Activated naive CD4-positive, alpha-beta T cell treated with anti-CD3 and anti-CD28 coated beads, Interleukin-2, amount 50 U/mL, for 72 hours (primary cell): ENCODE measurements around the gene FILIP1L. TPM values are rescaled to one million over a fixed set of nuclear protein-coding genes. Genes with fewer than 3 reads are reported as not detected.

Source experiments
- ATAC-seq, 2 donors: fragments of 150-1000 bp; cut with Tn5 transposase; 2 replicates each; pipeline ENCODE4 v1.10.0; 2021; ENCODE audit warnings: mild to moderate bottlenecking in 2 of 2, moderate library complexity in 2 of 2
- DNase-seq, 2 donors: peaks; one replicate each; pipeline ENCODE4 v3.0.0; 2021 to 2022; ENCODE audit warnings: low spot score in 2 of 2
- H3K27ac Mint-ChIP-seq, 2 donors: one replicate each; pipeline ENCODE4 v1.8.0; 2022; ENCODE audit warnings: mild to moderate bottlenecking in 2 of 2, mixed read lengths in 2 of 2
- H3K36me3 Mint-ChIP-seq, 2 donors: one replicate each; pipeline ENCODE4 v1.8.0; 2022; ENCODE audit warnings: mixed read lengths in 2 of 2
- H3K9me3 Mint-ChIP-seq, 2 donors: one replicate each; pipeline ENCODE4 v1.8.0; 2022; ENCODE audit warnings: mixed read lengths in 2 of 2
- total RNA-seq, 2 donors: library from RNA; stranded (reverse); gene quantifications; one replicate each; pipeline ENCODE4 v1.2.3, GENCODE V29; 2022

FILIP1L gene
- total RNA-seq, 2 donors from 2014 or later = 0.08 to 0.09 TPM

GRCh38 chr3:100023150-100023549 lies 91.2 kb downstream of the FILIP1L start:
- H3K36me3 Mint-ChIP-seq = no peaks in the 10 kb centered on the region
- no peak for ATAC-seq
- no peaks in the 10 kb centered on the region for H3K9me3 Mint-ChIP-seq
- no peak overlapping the region for H3K27ac Mint-ChIP-seq
- no peak for DNase-seq

GRCh38 chr3:100022506-100022905 lies 91.8 kb downstream of the FILIP1L start:
- DNase-seq (no peak), ATAC-seq (no peak)
- H3K36me3 Mint-ChIP-seq = no peaks in the 10 kb centered on the region

DNA sequence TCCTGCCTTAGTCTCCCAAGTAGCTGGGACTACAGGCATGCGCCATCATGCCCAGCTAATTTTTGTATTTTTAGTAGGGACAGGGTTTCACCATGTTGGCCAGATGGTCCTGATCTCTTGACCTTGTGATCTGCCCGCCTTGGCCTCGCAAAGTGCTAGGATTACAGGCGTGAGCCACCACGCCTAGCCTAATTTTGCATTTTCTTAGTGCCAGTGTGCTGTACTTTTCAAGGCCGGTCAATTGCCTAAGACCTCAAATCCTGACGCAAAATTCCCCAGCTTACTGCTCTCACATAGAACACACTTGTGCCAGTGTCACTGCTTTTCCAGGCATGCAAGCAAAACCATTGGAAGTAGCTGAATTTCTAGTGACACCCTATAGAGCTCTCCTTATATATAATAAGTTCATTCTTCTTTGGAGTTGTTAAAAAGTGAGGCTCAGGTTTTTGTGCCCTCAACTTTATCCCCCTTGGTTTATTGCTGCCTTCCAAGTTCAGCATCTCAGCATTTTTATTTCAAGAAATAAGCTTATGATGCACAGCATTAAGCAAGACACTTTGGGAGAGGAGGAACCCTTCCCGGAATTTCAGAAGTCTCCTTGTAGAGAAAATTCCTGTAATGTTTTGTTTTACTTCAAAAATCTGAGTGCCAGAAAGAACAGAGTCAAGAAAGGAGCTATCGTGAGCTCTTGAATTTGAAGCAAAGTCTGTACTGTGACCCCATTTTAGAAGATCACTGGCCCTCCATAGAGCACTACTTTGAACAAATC lies 93.2 kb downstream of the FILIP1L start:
- H3K36me3 Mint-ChIP-seq = peaks cover 0 to 4% of the 10 kb centered on the region in 2 donors

More at GRCh38 chr3:100022506-100022905, 91.8 kb downstream of the FILIP1L start:
- Mint-ChIP-seq H3K9me3 (no peaks in the 10 kb centered on the region), H3K27ac (no peak overlapping the region)

GRCh38 chr3:100019719-100020118 lies 94.6 kb downstream of the FILIP1L start:
- Mint-ChIP-seq H3K36me3 (peaks cover 7 to 11% of the 10 kb centered on the region in 2 donors), H3K27ac (no peak overlapping the region), H3K9me3 (peaks cover 4 to 5% of the 10 kb centered on the region in 2 donors)
- DNase-seq (no peak), ATAC-seq (no peak)

More for the DNA sequence above, 93.2 kb downstream of the FILIP1L start:
- DNase-seq (no peak), ATAC-seq (no peak)
- Mint-ChIP-seq H3K27ac (no peak overlapping the region), H3K9me3 (no peaks in the 10 kb centered on the region)

DNA sequence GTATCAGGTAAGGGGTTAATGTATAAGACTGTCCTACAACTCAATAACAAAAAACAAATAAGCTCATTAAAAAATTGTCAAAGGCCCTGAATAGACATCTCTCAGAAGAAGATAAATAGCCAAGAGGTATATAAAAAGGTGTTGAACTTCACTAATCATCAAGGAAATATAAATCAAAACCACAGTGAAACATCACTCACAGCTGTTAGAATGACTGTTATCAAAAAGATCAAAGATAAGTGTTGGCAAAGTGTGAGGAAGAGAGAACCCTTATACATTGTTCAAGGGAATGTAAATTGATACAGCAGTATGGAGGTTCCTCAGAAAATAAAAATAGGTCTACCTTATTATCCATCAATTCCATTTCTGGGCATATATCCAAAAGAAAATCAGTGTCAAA lies 95.5 kb downstream of the FILIP1L start:
- DNase-seq (no peak), ATAC-seq (no peak)
- H3K27ac Mint-ChIP-seq = no peak overlapping the region
- peaks cover 4 to 5% of the 10 kb centered on the region in 2 donors for H3K9me3 Mint-ChIP-seq
- H3K36me3 Mint-ChIP-seq = peaks cover 7 to 11% of the 10 kb centered on the region in 2 donors

GRCh38 chr3:100010087-100010417 lies 104.2 kb downstream of the FILIP1L start:
- Mint-ChIP-seq H3K9me3 (peaks cover 3% of the 10 kb centered on the region in 2 donors), H3K36me3 (peaks cover 3 to 12% of the 10 kb centered on the region in 2 donors), H3K27ac (no peak overlapping the region)
- ATAC-seq (no peak), DNase-seq (no peak)

GRCh38 chr3:100009276-100010086 lies 104.8 kb downstream of the FILIP1L start:
- H3K9me3 Mint-ChIP-seq = no peaks in the 10 kb centered on the region
- H3K36me3 Mint-ChIP-seq = peaks cover 0 to 9% of the 10 kb centered on the region in 2 donors
- H3K27ac Mint-ChIP-seq = peak overlapping the region in 1 of 2 donors; percentile 12

GRCh38 chr3:100008081-100008698 lies 106.1 kb downstream of the FILIP1L start:
- Mint-ChIP-seq H3K9me3 (no peaks in the 10 kb centered on the region), H3K27ac (no peak overlapping the region), H3K36me3 (peaks cover 0 to 9% of the 10 kb centered on the region in 2 donors)
- DNase-seq = no peak
- no peak for ATAC-seq

More at GRCh38 chr3:100009276-100010086, 104.8 kb downstream of the FILIP1L start:
- ATAC-seq (no peak), DNase-seq (no peak)

DNA sequence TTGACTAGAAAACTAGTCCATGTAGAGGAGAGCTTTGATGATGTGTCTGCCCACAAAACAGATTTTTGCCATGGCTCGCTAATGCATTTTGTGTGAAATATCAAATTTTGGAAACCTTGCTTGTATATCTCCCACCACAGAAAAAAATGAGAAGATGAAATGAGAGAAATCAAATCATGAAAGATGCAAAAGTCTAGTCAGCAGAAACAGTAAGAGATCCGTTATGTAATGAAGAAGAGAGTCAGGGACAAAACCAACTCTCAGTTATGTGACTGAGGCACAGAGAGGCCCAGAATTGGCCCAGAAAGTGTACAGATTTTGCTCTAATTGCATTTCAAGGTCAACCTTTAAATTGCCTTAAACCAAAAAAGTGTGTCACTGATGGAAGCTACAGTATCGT lies 107.0 kb downstream of the FILIP1L start:
- DNase-seq (no peak), ATAC-seq (no peak)
- Mint-ChIP-seq H3K36me3 (peaks cover 0 to 9% of the 10 kb centered on the region in 2 donors), H3K27ac (no peak overlapping the region), H3K9me3 (no peaks in the 10 kb centered on the region)

- Mint-ChIP-seq H3K9me3 (no peaks in the 10 kb centered on the region), H3K27ac (no peak overlapping the region), H3K36me3 (peaks cover 0 to 9% of the 10 kb centered on the region in 2 donors)
- ATAC-seq = no peak
- no peak for DNase-seq
Observed at GRCh38 chr3:100006570-100007271, 107.6 kb downstream of the FILIP1L start.

DNA sequence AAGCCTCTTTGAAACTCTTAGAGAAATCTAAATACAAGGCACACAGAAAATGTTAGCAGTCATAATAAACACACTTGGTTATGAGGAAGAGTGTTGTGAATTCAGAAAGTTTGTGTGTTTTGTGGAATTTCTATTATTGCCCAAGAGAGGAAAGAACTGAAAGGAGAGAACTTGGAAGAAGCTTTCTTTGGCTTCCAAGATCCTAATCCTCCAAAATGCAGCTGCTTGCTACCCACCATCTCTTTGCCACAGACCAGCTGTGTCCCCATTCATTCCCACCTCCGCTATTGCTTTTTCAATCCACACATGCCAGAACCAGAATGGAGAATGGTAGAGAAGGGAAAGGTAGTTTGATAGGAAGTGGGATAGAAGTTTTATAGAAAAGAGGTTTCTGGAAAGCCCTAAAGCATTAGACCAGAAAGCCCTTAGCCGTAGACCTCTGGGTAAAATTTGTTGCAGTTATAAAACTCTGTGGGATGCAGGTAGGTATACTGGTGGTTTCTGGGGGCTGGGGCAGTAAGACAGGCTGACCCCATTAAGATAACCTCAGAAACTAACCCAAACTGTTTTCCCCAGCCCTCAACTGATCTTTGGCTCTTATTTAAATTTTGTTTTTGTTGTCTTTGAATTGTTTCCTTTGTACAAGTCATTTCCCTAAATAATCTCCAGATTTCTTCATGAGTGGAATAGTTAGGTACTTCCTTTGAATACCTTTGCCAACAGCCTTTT lies 108.5 kb downstream of the FILIP1L start:
- Mint-ChIP-seq H3K9me3 (no peaks in the 10 kb centered on the region), H3K36me3 (peaks cover 0 to under 1% of the 10 kb centered on the region in 2 donors), H3K27ac (no peak overlapping the region)
- ATAC-seq (no peak), DNase-seq (no peak)

DNA sequence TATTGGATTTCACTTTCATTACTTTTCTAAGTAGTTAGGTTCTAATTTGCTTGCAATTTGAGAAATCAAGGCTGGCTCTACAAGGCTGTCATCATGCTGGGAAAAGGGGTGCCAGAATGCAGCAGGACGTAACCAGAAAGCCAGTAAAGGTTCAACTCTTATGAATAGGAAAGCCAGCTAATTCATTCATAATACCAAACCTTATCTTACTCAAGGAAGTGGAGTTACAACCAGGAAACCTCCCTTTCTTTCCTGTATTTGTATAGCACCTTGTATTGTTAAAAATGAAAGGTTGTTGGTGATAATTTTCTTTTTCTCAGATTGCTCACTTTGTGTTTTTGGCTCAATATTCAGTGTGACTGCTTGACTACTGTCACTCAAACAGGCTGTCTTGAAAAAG lies 109.4 kb downstream of the FILIP1L start:
- Mint-ChIP-seq H3K27ac (no peak overlapping the region), H3K36me3 (no peaks in the 10 kb centered on the region), H3K9me3 (no peaks in the 10 kb centered on the region)
- no peak for DNase-seq
- ATAC-seq = no peak

DNA sequence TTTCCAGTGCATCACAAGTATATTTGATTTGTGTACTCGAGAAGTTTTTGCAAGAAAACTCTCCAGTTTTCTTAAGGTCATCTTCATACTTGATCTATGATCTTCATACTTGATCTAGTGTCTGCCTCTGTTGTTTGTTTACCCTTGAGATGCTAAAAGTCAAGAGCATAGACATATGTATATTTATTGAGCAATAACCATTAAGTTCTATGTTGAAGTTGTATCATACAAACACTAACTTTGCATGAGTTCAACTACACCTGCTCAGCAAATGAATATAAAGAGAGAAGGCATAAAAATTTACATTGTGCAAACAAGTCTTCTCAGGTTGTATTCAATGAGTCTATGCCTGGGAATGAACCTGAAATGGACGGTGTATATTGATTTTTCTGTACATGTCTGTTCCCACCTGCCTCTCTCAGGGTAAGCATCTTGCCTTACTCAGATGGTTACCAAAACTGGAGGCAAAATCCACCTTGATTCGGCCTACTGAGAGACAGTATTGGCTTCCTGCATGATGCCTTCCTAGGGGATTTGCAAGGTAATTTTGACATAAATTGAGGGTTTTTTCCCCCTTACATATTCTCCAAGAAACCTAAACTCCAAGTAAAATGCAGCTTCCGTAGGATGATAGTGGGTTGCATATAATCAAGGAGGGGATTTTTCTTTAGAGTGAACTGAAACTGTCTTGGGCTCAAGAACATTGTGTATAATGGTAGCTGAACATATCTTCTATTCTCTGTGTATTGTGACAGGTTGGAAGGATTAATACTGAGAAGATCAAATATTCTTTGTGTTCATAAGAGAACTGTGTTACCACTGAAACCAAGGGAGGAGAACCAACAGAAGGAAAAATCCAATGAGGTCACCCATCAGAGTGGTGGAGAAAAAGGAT lies 110.4 kb downstream of the FILIP1L start:
- no peaks in the 10 kb centered on the region for H3K36me3 Mint-ChIP-seq
- ATAC-seq = no peak

GRCh38 chr3:100002599-100003350 lies 111.5 kb downstream of the FILIP1L start:
- Mint-ChIP-seq H3K27ac (peak overlapping the region in 1 of 2 donors; percentile 29), H3K36me3 (no peaks in the 10 kb centered on the region), H3K9me3 (peaks cover 0 to 4% of the 10 kb centered on the region in 2 donors)
- DNase-seq (no peak), ATAC-seq (peak in 1 of 2 donors; percentile 78)

More for the DNA sequence above, 110.4 kb downstream of the FILIP1L start:
- peaks cover 0 to 3% of the 10 kb centered on the region in 2 donors for H3K9me3 Mint-ChIP-seq
- H3K27ac Mint-ChIP-seq = no peak overlapping the region
- DNase-seq = no peak
